ENCODE measurements around the gene THBS4.

DNA sequence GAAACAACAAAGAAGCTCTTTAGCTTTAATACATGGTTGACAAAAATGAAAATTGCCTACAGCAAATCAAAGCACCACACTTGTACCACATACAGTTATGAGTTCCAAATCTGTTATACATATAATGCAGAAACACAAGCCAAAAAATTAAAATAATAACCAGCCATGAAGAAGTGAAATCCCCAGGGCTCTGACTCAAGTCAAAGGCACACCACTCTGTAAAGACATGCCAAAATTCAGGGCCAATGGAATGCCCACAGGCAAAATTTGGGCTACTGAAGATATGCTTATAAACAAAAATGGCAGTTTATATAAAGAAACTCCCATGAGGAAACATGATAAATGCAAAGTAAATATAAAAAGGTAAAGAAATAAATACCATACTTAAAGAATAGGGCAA, 29.0 kb downstream of the THBS4 start:
- TF ChIP-seq FOXA1 (IDR thresholded peaks at IDR 0.05) (no peak), L3MBTL2 (conservative IDR thresholded peaks at IDR 0.05) (no peak)

Data from HEK293T (cell line).